DMS53 (cell line): ENCODE results near the gene AHI1.
"Not testable (repeated sequence)": the region's sequence is repeated elsewhere in the genome, so short reads cannot be mapped to it uniquely, and the experiment has no call there.

ENCODE experiments used
- DNase-seq: peaks from one replicate; lab custom pipeline; 2025; lab: John Stamatoyannopoulos, UW

Gene AHI1

GRCh38 chr6:135260612-135261011, 236.9 kb downstream of the AHI1 start:
- DNase-seq, result no peak

DNA sequence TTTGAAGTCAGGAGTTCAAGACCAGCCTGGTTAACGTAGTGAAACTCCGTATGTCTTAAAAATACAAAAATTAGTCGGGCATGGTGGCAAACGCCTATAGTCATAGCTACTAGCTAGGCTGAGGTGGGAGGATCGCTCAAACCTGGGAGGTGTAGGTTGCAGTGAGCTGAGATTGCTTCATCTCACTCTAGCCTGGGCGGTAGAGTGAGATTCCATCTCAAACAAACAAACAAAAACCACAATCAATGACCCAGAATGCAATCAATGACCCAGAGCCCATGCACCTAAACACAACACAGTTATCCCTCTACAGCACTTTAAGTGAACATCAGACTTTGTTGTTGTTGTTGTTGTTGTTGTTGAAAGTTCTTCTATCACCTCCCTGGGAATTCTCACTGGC, 238.6 kb downstream of the AHI1 start:
- DNase-seq, result peak; percentile 17

- DNase-seq, result no peak
These were observed 239.7 kb downstream of the AHI1 start for GRCh38 chr6:135257631-135258405.

- no peak for DNase-seq
These were observed 240.7 kb downstream of the AHI1 start for GRCh38 chr6:135256866-135257265.

DNA sequence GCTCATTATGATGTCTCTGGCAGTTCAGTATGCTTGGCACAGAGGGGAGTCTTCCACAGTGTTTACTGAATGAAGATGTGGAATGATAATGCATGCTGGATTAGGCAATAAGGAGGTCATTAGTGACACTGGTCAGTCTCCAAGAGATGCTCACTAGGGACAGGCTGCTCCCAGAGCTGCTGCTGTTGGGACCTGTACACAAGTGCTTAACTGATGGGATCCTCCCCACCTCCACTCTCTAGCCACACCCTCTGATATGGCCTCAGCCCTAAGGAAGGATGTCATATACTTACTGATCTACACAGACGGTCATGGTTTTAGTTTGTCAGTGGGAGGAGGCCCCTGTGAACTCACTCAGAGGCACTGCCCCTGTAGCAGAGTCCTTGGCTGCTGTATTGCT, 243.1 kb downstream of the AHI1 start:
- no peak for DNase-seq

DNA sequence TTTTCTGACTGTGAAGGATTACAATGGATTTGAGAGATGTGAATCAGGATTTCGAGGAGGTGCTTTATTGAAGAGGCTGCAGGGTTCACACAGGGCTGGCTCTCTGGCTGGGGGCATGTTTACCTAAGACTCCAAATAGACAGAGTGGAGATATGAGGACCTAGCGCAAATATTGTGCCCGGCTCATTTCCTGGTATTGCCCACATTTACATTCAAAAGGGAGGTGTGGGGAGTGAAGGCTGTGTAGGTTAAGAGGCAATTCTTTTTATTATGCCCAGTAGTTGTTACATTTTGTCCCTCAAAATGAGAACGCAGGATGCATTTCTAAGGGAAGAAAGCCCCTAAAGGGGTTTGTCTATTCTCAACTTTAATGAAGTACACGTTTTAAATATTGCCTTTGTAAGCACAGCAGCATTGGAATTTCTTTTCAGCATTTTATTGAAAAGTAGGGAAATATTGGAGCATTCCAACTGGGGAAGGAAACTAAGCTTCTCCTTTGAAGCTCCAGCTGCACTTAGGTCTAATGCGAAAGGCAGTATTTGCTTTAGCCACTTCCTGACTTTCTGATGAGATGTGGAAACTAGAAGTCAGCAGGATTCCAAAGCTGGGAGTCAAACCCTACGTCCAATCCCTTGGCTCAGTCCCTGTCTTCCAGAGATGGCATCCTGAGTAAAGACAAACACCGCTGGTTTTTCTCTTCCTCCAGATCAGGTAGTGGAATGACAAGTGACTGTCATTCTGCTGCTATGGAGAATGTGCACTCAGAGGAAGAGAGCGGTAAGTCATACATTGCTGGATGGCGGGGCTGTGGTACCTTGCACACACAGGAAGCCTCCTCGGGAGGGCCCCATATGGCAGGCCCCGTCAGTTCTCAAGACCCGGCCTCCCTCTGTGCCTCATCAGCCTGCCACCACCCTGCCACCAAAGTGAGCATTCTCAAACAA, 245.8 kb downstream of the AHI1 start:
- peak; percentile 93 for DNase-seq

- peak; percentile 64 for DNase-seq
These were observed 246.6 kb downstream of the AHI1 start for GRCh38 chr6:135250751-135251497.

DNA sequence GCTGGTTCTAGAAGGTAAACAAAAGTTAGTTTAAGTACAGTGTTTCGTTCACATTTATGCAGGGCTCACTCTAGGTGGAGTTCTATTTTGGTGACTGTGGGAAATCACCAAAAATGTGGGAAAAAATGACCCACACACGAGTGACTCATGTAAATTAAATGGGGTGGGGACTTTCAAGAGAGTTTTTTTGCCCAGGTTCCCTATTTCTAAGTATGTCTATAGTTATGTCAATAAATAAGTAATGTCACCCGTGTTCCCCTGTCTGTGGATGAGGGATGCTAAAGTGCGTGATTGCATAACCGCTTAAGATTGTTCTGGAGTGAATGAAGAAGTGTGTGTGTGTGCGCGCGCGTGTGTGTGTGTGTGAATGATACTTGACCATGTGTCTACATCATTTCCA, 247.3 kb downstream of the AHI1 start:
- DNase-seq, result peak; percentile 27

- DNase-seq, result not testable (repeated sequence)
These were observed 251.0 kb downstream of the AHI1 start for GRCh38 chr6:135246412-135247012.

DNA sequence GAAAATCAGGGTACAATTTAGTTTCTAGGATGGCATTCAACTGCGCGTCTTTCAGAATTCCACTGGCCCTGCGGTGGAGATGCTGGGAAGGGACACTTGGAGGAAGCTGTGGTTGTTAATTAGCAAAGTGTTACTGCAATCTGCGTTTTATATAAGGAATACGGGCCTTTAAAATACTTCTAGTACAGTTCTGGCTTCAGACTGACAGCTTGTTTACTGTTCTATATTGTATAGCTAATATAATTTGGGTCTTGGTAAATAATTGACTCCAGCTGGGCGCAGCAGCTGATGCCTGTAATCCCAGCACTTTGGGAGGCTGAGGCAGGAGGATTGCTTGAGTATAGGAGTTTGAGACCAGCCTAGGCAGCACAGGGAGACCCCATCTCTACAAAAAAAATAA, 252.7 kb downstream of the AHI1 start:
- no peak for DNase-seq

GRCh38 chr6:135243871-135244796, 253.4 kb downstream of the AHI1 start:
- DNase-seq, result peak; percentile 9

DNA sequence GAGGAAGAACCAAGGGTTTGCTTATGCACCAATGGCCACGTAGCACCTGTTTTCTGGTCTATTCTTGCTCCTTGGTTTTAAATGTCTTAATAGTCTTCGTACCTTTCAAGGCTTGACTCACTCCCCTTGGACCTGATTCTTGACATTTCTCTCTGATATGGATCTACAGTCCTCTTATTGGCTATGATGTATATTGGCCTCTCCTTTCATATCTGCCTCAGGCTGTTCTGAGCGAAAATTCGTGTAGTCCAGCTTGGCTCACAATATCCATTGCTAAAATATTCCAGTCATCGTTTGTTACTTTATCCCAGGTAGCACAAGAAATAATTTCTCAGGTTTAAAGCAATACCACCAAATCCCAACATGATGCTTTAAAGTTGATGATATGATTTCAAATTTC, 256.8 kb downstream of the AHI1 start:
- DNase-seq, result no peak

GRCh38 chr6:135236732-135237131, 260.8 kb downstream of the AHI1 start:
- peak; percentile 4 for DNase-seq

- no peak for DNase-seq
These were observed 261.2 kb downstream of the AHI1 start for GRCh38 chr6:135236319-135236718.

DNA sequence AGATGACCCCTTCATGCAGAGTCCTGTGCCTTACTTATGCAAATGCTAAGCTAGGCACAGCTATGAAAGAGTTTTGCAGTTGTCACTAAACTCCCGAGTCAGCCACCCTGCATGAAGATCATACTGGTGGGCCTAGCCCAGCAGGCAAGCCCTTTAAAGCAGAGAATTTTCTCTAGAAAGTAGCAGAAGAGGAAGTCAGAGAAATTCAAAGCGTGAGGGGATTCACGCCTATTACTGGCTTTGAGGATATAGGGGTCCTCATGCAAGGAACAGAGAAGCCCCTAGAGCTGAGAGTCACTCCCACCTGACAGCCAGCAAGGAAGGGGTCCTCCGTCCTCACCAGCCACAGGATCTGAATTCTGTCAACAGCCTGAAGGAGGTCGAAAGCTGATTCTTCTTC, 261.8 kb downstream of the AHI1 start:
- DNase-seq, result no peak

DNA sequence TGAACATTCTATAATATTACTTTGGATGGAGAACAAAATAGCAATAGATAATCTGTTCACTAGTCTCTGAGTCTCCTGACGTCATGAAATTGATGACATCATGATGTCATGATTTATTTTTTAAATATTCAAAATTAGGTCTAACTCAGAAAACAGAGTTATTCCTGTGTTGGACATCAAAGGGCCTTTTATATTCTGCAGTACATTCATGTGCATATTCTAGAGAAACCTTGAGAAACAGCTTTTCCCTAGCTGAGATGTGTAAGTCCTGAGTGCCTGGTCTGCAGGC, 263.1 kb downstream of the AHI1 start:
- DNase-seq, result no peak

DNA sequence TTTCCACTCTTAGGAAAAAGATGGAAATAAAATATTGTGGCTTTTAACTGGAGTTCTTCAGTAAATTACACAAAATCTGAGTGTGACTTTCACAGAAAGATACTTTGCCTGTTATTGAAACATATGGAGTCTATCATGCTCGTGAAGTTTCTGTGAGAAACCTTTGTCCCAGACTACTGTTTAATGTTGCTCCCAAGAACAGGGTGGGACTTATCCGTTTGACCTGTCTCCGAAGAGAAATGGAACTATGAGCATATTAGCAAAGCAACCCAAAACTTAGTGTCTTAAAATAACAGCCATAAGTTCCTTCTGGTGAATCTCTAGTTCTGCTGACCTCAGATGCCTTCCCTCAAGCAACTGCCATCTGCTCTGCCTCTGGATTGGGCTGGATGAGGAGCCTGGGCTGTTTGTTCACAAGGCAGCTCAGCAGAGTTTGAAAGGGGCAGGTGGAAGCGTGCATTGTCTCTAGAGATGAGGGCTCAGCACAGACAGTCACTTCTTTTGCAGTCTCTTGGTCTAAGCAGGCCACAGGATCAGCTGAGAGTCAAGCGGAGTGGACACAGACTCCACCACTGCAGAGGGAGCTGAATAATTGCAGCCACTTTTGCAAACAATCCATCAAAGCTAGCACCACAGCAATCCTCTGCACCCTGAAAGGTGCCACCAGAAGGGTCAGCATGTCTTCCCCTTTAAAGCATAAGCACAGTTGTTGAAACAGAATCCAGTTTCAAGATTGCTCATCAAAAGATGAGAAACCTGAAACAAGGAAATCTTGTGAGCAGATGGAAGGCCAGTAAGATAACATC, 263.7 kb downstream of the AHI1 start:
- peak; percentile 52 for DNase-seq
